Measurements from ENCODE around the gene SLC6A16.

DNA sequence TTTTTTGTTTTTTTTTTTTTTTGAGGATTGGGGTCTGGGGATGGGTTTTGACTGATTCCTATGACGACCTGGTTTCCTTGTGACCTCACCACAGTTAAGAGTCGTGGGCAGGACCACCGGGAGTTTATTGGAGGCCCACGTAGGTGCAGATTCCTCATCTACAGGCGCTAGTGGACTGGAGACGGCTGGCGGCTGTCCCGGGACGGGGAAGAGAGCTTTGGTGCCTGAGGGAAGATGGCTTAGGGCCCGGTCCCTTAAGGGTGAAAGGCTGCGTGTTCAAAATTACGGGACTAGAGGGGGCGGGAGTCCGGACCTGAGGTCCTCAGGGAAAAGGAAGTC is 37.9 kb upstream of the SLC6A16 start:
- no peak for TF ChIP-seq POLR2A (IDR thresholded peaks at IDR 0.05)
- TF ChIP-seq, protein P1, sequence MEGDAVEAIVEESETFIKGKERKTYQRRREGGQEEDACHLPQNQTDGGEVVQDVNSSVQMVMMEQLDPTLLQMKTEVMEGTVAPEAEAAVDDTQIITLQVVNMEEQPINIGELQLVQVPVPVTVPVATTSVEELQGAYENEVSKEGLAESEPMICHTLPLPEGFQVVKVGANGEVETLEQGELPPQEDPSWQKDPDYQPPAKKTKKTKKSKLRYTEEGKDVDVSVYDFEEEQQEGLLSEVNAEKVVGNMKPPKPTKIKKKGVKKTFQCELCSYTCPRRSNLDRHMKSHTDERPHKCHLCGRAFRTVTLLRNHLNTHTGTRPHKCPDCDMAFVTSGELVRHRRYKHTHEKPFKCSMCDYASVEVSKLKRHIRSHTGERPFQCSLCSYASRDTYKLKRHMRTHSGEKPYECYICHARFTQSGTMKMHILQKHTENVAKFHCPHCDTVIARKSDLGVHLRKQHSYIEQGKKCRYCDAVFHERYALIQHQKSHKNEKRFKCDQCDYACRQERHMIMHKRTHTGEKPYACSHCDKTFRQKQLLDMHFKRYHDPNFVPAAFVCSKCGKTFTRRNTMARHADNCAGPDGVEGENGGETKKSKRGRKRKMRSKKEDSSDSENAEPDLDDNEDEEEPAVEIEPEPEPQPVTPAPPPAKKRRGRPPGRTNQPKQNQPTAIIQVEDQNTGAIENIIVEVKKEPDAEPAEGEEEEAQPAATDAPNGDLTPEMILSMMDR (IDR thresholded peaks at IDR 0.05): no peak

Data from heart left ventricle (tissue), 13 donors.